ENCODE results near the gene RILPL2.
A peak's percentile ranks its signal among the peaks of the same experiment; 100 is the strongest.
"Not testable (repeated sequence)": the region's sequence is repeated elsewhere in the genome, so short reads cannot be mapped to it uniquely, and the experiment has no call there.

The RILPL2 gene

GRCh38 chr12:123445388-123446332, 9.2 kb upstream of the RILPL2 start:
- peak; percentile 75 for TF ChIP-seq JUND (IDR thresholded peaks at IDR 0.05; ENCODE audit: low read depth)
- in situ Hi-C loops (cut with HindIII; ENCODE audit: low pct_unique_long_range_greater_than_20kb, low sequenced_read_pairs), result no loop called here
- DNase-seq (ENCODE audit: low read depth in 1 of 2, low spot score in 1 of 2), result peak in 1 of 2 experiments; percentile 91

DNA sequence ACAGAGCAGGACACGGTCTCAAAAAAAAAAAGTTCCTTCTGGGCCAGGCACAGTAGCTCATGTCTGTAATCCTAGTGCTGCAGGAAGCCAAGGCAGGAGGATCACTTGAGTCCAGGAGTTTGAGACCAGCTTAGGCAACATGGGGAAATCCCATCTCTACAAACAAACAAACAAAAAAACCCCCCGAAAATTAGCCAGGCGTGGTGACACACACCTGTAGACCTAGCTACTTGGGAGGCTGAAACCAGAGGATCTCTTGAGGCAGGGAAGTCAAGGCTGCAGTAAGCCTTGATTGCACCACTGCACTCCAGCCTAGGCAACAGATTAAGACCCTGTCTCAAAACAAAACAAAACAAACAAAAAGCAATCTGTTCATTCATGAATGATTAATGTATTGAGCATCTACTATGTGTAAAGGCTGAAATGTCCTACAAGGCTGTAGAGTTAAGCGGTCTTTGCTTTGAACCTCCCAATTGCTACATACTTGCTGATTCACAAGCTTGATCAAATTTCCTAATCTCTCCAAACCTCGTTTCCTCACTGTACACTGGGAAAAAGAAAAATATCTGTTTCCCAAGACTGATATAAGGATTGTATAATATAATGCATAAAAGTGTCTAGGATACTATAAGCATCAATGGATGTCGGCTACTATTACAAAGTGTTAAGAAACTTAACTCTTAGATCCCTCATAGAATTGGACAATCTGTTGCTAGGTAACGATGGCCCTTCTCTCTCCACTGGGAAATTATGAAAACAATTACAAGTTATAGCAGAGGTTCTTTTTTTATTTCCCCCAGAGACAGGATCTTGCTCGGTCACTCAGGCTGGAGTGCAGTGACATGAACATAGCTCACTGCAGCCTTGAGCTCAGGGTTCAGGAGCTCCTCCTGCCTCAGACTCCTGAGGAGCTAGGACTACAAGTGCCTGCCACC, 7.9 kb upstream of the RILPL2 start:
- DNase-seq (ENCODE audit: low read depth in 1 of 2, low spot score in 1 of 2), result no peak
- in situ Hi-C loops (cut with HindIII; ENCODE audit: low pct_unique_long_range_greater_than_20kb, low sequenced_read_pairs), result no loop called here
- TF ChIP-seq JUND (IDR thresholded peaks at IDR 0.05; ENCODE audit: low read depth), result no peak

- TF ChIP-seq JUND (IDR thresholded peaks at IDR 0.05; ENCODE audit: low read depth), result no peak
These were observed 6.3 kb upstream of the RILPL2 start for GRCh38 chr12:123442774-123443173.

DNA sequence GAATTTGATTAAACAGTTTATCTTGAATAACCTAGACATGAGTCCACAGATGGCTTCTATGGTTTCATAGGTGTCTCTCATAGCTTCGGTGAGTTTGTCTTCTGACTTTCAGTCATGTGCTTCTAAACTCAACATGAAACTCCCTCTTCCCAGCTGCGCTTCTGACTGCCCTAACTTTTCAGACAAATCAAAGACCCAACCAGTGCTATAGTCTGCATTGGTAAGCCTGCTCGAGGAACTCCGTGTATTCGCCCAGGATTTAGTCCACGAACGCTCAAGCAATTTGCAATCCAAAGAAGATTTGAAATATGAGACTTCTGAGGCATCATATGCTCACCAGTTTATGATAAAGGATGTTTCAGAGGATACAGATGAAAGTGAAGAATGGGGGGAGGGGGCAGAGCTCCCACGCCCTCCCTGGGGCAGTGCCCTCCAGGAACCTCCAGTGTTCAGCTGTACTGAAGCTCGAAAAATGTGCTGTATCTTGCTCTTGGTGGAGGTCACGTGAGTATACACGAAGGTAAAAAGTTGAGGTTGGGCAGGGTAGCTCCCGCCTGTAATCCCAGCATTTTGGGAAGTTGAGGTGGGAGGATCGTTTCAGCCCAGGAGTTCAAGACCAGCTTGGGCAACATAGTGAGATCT, 5.2 kb upstream of the RILPL2 start:
- TF ChIP-seq JUND (IDR thresholded peaks at IDR 0.05; ENCODE audit: low read depth), result no peak
- no peak for DNase-seq (ENCODE audit: low read depth in 1 of 2, low spot score in 1 of 2)
- in situ Hi-C loops (cut with HindIII; ENCODE audit: low pct_unique_long_range_greater_than_20kb, low sequenced_read_pairs), result no loop called here

More at GRCh38 chr12:123442774-123443173, 6.3 kb upstream of the RILPL2 start:
- in situ Hi-C loops (cut with HindIII; ENCODE audit: low pct_unique_long_range_greater_than_20kb, low sequenced_read_pairs), result no loop called here
- no peak for DNase-seq (ENCODE audit: low read depth in 1 of 2, low spot score in 1 of 2)

- no peak for TF ChIP-seq JUND (IDR thresholded peaks at IDR 0.05; ENCODE audit: low read depth)
- in situ Hi-C loops (cut with HindIII; ENCODE audit: low pct_unique_long_range_greater_than_20kb, low sequenced_read_pairs), result no loop called here
- no peak for DNase-seq (ENCODE audit: low read depth in 1 of 2, low spot score in 1 of 2)
These were observed 858 bp downstream of the RILPL2 start for GRCh38 chr12:123435636-123436016.

DNA sequence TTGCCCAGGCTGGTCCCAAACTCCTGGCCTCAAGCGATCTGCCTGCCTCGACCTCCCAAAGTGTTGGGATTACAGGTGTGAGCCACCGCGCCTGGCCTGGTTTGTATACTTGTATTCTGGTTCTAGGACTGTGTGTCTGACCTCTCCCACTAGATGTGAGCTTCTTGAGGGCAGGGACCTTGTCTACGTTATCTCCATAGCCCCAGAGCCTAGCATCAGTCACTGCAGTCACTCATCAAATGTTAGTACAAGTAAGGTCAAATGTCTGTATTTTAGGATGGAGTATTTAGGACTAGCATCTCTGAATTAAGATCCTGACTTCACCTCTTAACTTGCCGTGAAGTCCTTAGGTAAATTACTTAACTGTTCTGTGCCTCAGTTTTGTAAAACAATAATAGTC, 2.9 kb downstream of the RILPL2 start:
- no peak for TF ChIP-seq JUND (IDR thresholded peaks at IDR 0.05; ENCODE audit: low read depth)
- in situ Hi-C loops (cut with HindIII; ENCODE audit: low pct_unique_long_range_greater_than_20kb, low sequenced_read_pairs), result no loop called here
- DNase-seq (ENCODE audit: low read depth in 1 of 2, low spot score in 1 of 2), result no peak

GRCh38 chr12:123431951-123432817, 4.3 kb downstream of the RILPL2 start:
- in situ Hi-C loops (cut with HindIII; ENCODE audit: low pct_unique_long_range_greater_than_20kb, low sequenced_read_pairs); DNase-seq (ENCODE audit: low read depth in 1 of 2, low spot score in 1 of 2): not testable (repeated sequence)

GRCh38 chr12:123429101-123429500, 7.4 kb downstream of the RILPL2 start:
- in situ Hi-C loops (cut with HindIII; ENCODE audit: low pct_unique_long_range_greater_than_20kb, low sequenced_read_pairs); DNase-seq (ENCODE audit: low read depth in 1 of 2, low spot score in 1 of 2): not testable (repeated sequence)

DNA sequence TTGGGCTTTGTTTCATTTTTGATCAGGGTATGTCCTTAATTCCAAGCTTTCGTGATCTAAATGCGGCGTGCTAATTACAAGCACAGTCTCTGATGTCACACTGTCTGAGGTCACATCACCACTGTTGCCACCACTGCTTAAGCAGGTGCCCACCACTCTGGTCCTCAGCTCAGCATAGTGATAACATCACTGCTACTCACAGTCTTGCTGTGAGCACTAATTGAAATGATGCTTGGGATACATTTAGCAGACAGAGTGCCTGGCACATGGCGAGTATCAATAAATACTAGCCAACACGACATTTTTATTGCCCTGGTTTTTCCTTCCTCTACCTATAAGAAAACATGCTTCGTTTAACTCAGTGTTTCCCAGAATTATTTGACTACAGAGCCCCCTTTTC, 7.9 kb downstream of the RILPL2 start:
- TF ChIP-seq JUND (IDR thresholded peaks at IDR 0.05; ENCODE audit: low read depth), result no peak
- DNase-seq (ENCODE audit: low read depth in 1 of 2, low spot score in 1 of 2), result no peak
- in situ Hi-C loops (cut with HindIII; ENCODE audit: low pct_unique_long_range_greater_than_20kb, low sequenced_read_pairs), result no loop called here

- no peak for DNase-seq (ENCODE audit: low read depth in 1 of 2, low spot score in 1 of 2)
- in situ Hi-C loops (cut with HindIII; ENCODE audit: low pct_unique_long_range_greater_than_20kb, low sequenced_read_pairs), result no loop called here
- no peak for TF ChIP-seq JUND (IDR thresholded peaks at IDR 0.05; ENCODE audit: low read depth)
These were observed 9.3 kb downstream of the RILPL2 start for GRCh38 chr12:123427036-123427769.

DNA sequence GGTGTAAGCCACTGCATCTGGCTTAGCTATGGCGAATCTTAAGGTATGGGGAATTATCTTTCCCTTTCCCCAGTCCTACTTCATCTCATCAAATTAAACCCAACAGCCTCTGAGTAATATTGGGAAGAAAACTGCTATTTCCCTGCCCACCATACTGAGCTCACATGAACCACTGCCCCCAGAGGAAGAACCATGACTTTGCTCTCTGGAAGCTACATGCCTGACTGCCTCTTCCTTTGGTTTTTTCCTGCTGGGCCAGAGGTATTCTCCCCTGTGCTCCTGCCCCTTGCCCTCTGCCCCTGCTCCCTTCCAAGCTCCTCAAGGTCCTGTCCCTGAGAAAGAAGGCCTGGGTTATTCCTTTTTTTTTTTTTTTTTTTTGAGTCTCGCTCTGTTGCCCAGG, 15.2 kb downstream of the RILPL2 start:
- TF ChIP-seq JUND (IDR thresholded peaks at IDR 0.05; ENCODE audit: low read depth), result no peak
- in situ Hi-C loops (cut with HindIII; ENCODE audit: low pct_unique_long_range_greater_than_20kb, low sequenced_read_pairs), result no loop called here
- no peak for DNase-seq (ENCODE audit: low read depth in 1 of 2, low spot score in 1 of 2)
